NCI-H2196 treated with DMSO at 0.1 percent for 48 hours (cell line): ENCODE measurements around the gene NCAPG2.
"Not testable (repeated sequence)": the region's sequence is repeated elsewhere in the genome, so short reads cannot be mapped to it uniquely, and the experiment has no call there.

Experiments used
- DNase-seq: peaks from one replicate; lab custom pipeline; 2025; ENCODE audit not compliant: unreplicated experiment; lab: John Stamatoyannopoulos, UW

The NCAPG2 gene

GRCh38 chr7:158706710-158707590 lies 2.3 kb upstream of the NCAPG2 start:
- no peak for DNase-seq

- no peak for DNase-seq
These were observed 1.7 kb upstream of the NCAPG2 start for GRCh38 chr7:158706273-158706704.

GRCh38 chr7:158705234-158705850 lies 738 bp upstream of the NCAPG2 start:
- no peak for DNase-seq

- not testable (repeated sequence) for DNase-seq
These were observed 703 bp downstream of the NCAPG2 start for GRCh38 chr7:158703679-158704523.

- DNase-seq = no peak
These were observed 1.7 kb downstream of the NCAPG2 start for GRCh38 chr7:158702944-158703343.

GRCh38 chr7:158702196-158702595 lies 2.4 kb downstream of the NCAPG2 start:
- DNase-seq = no peak

- DNase-seq = no peak
These were observed 4.6 kb downstream of the NCAPG2 start for GRCh38 chr7:158700008-158700407.

- no peak for DNase-seq
These were observed 5.3 kb downstream of the NCAPG2 start for GRCh38 chr7:158699341-158699740.

- no peak for DNase-seq
These were observed 5.9 kb downstream of the NCAPG2 start for GRCh38 chr7:158698657-158699195.

- not testable (repeated sequence) for DNase-seq
These were observed 7.0 kb downstream of the NCAPG2 start for GRCh38 chr7:158697597-158697996.

GRCh38 chr7:158695726-158696452 lies 8.7 kb downstream of the NCAPG2 start:
- no peak for DNase-seq

- DNase-seq = no peak
These were observed 9.5 kb downstream of the NCAPG2 start for GRCh38 chr7:158695056-158695455.

- DNase-seq = no peak
These were observed 10.0 kb downstream of the NCAPG2 start for GRCh38 chr7:158694650-158695049.

GRCh38 chr7:158689488-158689887 lies 15.1 kb downstream of the NCAPG2 start:
- DNase-seq = no peak

- DNase-seq = no peak
These were observed 17.2 kb downstream of the NCAPG2 start for GRCh38 chr7:158687406-158687805.

- no peak for DNase-seq
These were observed 18.9 kb downstream of the NCAPG2 start for GRCh38 chr7:158685693-158686092.

- no peak for DNase-seq
These were observed 20.3 kb downstream of the NCAPG2 start for GRCh38 chr7:158684329-158684728.

GRCh38 chr7:158683541-158683940 lies 21.1 kb downstream of the NCAPG2 start:
- DNase-seq = no peak

- no peak for DNase-seq
These were observed 22.1 kb downstream of the NCAPG2 start for GRCh38 chr7:158682456-158682855.

- DNase-seq = no peak
These were observed 23.9 kb downstream of the NCAPG2 start for GRCh38 chr7:158680754-158681153.

GRCh38 chr7:158676906-158677305 lies 27.7 kb downstream of the NCAPG2 start:
- DNase-seq = no peak
